GM18868 (cell line): ENCODE measurements around the gene ANXA11.

Experiments used
- ATAC-seq: cut with Tn5 transposase; IDR thresholded peaks from one replicate; pipeline ENCODE4 v1.9.1; 2021; ENCODE audit warnings: mild to moderate bottlenecking, moderate library complexity; ENCODE audit not compliant: unreplicated experiment

Gene ANXA11

DNA sequence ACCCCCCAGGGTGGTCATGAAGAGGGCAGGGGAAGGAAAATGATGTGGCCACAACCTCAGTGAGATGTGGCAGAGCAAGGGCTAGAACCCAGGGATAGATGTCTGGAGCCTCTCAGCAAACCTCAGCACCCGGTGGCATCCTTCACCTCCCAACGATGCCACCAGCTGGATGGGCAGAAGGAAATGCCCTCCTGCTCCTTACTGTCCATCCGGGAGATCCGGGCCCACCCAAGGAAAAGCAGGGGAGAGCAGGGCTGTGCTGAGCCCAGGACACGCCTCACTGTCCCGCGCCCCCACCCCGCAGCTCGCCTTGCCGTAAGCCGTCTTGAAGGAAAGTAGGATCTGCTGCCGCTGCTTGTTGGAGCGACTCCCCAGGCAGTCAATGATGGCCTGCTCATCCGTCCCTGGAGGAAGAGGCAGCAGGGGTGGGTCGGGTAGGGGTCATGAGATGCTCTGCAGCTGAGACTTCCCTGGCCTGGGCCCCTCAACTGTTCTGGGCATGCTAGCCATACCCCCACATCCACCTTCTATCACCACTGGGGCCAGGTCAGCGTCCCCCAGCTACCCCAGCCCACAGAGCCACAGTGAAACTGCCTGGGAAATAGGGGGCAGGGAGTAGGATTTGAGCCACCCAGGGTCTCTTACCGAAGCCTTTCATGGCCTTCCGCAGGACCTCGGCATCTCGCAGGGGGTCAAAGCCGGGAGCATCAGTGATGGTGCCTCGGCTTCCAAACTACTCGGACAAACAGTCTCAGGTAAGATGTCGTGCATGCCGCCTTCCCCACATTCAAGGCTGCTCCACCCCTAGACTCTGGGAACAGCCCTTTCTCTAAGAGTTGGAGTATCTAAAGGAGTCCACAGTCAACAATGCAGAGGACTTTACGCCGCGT, 38.5 kb downstream of the ANXA11 start:
- ATAC-seq, result no peak

DNA sequence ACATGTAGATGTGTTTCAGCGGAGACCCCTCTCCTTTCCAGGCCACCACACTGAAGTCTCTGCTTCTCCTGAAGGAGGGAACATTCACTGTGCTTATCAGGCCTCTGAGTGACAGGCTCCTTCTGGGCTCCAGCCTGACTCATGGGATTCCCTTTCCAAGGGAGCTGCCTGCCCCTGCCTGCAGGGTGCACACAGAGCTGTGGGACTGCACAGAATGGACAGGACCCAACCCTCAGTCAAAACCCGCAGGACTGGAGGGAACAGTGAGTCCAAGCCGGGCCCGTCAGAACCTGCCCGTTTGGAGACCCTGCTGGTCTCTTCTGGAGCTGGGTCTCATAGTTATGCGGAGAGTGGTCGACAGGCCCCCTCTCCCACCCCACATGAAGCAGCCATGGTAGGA, 40.2 kb downstream of the ANXA11 start:
- no peak for ATAC-seq

DNA sequence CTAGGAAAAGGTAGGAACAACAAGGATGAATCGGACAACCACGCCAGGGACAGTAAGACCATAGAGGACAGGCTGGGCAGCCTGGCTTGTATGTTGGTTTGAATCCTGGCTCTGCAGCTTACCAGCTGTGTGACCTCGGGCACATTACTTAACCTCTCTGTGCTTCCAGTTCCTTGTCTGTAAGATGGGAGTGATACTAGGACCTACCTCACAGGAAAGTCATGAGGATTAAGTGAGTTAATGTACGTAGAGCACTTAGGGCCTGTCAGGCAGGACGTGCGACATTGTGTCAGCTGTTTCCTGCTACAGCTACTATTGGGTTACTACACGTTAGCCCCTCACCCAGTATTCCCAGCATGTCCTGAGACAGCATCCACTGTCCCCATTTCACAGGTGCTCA, 40.7 kb downstream of the ANXA11 start:
- no peak for ATAC-seq

DNA sequence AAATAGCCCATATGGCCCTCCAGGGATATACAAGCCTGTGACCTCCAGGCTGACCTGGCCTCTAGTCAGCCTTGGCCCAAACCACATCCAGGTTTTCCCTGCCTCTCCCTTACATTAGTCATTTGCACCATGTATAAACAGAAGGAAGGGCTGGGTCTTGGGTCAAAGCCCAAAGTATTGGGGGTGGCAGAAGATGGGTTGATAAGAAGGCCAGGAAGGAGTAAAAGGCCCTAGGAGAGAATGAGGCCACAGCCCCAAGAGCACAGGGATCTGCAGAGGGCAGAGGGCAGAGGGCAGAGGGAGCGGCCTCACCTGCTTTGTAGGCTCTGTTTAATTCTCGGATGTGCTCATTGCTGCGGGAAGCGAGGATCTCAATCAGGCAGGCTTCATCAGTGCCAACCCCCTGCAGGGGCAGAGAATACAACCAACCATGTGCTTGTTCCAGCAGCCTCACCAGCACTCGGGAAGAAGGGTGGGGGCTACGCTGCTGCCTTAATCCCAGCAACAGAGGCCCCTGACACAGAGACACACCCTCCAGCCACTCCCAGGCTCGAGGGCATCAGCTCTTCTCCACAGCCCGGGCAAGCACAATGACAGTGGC, 41.5 kb downstream of the ANXA11 start:
- no peak for ATAC-seq

DNA sequence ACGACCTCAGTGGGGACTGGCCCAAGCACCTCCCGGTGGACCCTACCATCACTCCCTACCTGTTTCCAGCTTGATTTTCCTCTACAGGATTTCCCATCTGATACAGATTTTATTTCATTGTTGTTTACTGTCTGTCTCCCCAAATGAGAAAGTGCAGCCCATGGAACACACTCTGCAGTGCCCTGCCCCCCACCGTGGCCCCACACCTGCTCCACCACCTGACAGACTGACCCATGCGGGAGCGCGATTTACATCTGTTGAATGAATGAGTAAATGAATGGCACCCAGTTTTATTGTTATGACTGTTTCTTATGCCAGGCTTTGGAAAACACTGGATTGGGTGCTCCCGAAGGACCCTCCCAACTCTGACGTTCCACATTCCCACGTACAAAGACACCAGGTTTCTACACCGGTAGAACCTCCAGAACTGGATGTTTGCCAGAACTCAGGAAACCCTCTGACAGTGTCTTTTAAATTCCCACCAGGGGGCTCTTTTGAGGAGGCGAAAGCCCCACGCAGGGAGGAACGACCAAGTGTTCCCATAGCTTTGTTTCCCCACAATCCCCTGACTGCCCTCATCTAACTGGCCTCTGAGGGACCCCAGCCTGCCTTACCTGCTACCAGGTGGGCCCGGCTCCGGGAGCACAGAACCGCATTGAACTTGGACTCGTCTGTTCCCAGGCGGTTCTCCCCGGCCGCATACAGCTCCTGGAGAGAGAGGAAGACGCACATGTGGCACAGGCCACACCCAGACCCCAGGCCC, 43.8 kb downstream of the ANXA11 start:
- ATAC-seq, result no peak

DNA sequence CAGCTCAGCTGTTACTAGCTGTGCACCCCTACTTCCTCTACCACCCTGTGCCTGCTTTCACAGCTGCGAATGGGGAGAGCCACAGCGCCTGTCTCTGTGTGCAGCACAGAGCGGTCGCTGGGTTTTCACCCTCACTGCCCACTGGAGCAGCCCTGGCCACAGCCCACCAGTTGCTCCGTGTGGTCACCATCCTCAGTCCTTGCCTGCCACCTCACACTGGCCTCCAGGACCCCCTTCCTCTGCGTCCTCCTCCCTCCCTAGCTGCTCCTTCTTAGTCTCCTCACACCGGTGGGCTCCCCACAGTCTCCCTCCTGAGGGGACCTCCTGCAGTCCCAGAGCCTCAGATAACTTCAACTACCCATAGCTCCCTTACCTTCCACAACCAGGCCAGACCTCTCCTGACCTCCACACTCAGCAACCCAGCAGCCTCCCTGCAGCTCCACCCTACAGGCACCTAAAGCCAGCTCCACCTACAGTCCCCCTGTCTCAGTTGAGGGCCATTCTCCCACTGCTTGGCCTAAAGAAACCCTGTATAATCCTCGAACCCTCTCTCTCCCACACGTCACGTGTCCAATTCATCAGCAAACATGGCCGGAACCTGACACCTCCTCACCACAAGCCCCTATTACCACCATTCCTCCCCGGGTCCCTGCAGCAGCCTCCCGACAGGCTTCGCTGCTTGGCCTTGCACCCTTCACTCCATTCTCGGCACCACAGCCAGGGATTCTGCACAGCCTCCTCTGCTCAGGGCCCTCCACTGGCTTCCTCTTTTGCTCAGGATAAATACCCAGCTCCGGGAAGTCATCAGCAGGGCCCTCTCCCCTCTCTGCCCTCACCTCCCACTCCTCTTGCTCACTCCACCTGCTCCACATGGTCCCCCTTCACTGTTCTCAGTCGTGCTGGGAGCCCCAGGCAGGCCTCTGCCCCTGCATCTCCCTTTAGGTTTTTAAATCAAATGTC, 44.7 kb downstream of the ANXA11 start:
- no peak for ATAC-seq

DNA sequence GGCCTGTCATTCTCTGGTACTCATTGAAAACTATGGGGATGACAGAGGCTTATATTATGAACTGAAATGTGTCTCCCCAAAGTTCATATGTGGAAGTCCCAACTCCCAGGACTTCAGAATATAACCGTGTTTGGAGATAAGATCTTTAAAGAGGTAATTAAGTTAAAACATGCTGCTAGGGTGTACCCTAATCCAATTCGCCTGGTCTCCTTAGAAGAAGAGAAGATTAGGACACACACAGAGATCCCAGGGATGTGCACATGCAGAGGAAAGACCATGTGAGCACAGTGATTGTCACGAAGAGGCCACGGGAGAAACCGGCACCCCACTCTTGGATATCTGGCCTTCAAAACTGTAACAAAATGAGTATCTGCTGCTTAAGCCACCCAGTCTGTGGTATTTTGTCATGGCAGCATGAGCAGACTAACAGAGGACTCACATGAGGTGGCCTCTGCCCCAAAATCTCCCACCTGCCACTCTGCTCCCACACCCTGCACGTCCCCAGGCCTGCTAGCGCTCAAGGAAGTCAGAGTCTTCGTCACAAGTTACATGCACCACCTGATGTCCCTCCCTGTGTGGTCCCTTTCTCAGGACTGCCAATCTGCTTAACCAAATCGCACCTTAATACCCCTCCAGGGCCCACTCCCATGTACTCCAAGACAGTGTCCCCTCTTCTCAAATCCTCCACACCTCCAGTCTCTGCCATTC, 46.0 kb downstream of the ANXA11 start:
- no peak for ATAC-seq

DNA sequence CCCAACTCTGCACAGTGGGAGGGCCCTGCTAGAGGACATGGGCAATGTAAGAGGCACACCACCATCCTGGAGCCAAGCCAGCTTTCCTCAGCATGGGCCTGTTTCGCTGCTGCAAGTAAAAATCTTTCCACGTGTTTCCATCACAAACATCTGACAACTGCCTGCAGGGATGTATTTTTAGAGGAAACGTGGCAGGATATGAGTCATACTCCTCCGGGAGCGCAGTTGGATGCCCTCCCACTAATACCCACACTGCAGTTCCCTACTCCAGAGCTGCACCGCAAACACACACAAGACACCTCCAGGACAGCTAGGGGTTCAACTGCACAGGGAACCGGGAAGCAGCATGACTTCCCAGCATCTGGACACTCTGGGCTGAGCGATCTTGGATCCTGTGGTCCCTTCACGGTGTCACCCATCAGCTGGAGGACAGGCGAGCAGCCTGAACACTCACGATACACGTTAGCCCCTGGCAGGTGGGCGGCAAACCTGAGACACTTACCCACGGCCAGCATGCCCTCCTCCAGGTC, 46.7 kb downstream of the ANXA11 start:
- ATAC-seq, result no peak

DNA sequence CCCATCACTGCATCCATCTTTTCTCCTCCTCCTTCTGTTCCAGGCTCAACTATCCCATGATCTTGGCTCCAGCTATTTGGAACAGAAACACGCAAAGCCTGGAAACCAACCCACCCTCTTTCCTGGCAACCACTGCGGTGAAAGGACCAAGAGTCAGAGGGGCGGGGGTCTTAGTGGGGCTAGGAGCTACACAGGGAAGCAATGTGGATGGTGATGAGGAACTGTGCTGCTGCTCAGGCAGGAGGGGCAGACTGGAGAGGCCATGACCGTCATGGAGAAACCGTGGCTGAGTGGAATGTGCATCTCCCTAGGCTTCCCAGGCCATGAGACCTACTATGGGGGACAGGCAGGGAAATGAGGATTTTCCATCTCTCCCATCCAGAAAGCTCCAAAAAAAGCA, 47.2 kb downstream of the ANXA11 start:
- no peak for ATAC-seq

DNA sequence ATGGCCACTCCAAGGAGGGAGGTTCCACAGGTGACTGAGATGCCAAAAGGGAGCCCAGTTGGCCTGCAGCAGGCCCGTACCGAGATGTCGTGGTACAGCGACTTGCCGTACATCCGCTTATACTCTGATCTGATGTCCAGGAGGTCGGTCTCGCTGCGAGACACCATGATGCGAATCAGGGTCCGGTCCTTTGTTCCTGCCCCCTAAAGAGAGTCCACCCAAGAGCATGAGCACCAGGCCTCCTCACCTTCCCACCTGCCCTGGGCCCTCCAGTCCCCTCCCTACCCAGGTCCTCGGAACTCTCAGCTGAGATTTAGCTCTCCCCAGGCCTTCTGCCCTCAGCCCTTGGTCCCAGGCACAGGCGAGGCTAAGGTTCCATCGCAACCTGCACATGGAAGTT, 47.8 kb downstream of the ANXA11 start:
- no peak for ATAC-seq

DNA sequence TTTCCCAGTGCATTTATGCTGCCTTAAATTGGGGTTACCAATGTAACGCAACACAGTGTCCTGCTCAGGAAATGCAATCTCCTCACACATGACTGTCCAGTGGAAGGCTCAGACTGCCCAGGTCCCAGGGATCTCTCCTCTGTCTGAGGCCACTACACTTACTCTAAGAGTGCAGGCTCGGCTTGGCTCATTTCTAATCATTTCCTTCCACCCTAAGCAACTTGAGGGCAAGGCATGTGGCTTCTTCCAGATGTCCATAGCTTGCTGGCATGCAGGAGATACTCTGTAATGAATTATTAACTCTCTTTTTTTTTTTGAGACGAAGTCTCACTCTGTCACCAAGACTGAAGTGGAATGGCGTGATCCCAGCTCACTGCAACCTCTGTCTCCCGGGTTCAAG, 49.1 kb downstream of the ANXA11 start:
- no peak for ATAC-seq

DNA sequence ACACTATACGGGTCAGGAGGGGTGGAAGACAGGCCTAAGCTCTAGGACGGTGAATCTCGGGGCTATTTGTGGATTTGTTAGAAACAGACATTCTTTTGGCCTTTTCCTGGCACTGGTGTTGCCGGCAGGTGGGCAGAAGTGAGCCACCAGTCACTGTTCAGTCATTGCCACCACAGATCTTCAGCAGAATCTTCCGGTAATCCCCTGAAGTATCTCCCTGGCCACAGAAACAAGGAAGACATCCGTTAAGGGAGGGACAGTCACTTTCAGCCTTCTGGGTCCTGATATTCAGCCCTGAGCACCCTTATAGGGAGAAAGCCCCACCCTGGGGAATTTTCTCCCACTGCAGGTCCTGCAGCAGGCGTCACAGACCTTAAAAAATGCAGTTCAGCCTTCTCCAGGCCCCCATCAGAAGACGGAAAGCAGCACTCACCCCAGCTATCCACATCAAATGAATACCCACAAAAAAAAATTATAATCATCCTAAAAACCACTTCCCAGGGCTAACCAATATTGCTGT, 49.6 kb downstream of the ANXA11 start:
- no peak for ATAC-seq

DNA sequence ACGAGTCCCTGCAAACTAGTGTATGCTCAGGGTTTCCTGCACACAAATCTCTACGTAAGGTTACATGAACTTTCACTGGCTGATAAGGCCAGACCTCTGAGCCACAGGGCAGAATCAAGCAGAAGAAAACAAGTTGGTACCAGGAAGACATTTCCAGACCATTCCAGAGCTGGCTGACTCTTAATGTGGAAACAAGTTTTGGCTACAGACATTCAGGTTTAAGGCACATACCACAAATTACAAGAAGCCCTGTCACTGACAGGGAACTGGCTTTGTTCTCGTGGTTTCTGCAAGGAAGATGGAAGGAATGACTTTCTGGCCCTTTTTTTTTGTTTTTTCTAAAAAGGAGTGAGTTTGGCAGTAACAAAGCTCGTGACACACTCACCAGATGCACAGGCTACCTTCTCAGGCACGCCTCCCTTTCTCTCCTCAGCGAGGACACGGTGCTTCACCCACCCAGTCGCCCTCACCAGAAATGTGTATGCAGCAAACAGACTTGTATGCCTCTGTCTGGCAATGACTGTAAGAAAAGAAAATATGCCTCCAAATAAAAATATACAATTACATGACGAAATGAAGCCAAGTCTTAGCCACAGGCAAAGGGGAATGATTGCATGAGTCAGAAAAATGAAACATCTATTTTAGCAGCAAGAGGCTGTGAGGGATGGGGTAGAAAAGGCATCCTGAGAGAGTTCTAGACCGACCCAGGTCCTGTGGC, 50.2 kb downstream of the ANXA11 start:
- ATAC-seq, result no peak

DNA sequence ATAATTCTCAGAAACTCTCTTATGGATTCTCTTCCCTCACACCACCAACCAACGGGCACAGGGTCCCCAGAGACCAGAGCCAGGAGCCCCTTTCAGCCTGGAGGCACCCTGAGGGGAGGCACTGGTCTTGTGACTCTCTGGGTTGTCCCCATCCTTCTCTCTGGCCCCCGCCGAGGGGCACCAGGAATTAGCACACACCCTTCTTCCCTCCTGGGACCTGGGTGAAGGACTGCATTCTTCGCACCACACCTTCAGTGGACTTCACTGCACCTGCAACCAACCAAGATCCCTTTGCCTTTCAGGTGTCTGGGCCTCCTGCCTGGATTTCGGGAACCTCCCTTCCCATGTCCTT, 50.7 kb downstream of the ANXA11 start:
- no peak for ATAC-seq

DNA sequence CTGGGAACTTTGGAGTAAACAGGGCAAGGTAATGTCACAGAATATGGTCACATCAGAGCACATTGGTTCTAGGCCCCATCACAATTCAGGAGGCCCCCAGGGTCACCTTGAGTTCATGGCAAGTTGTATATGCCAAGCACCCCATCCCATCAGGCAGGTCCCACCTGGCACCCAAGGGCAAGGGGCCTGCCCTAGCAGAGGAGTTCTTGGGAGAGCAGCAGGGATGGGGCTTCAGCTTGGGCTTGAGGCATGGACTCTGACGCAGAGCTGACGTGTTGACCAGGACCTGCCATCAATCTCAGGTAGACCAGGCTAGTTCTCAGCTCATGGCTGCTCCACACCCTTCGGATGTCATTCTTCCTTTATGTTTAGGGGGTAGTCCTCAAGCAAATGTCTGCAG, 51.9 kb downstream of the ANXA11 start:
- no peak for ATAC-seq

DNA sequence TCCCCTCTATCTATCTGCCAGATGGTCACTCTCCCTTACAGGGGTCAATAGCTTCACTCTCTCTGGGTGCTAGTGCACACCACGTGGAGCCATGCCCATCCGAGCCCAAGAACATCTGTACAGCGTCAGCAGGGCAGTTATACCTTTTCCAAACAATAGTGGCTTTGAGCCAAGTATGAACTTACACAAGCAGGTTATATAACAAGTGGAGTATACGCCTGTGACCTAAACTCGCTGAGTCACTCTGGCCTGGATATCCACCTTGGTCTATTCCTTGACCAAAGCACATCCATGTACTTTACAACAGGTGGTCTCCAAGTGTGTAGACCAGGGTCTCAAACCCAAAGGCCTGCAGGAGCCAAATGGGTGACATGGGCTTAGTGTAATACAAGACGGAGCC, 52.5 kb downstream of the ANXA11 start:
- ATAC-seq, result no peak

DNA sequence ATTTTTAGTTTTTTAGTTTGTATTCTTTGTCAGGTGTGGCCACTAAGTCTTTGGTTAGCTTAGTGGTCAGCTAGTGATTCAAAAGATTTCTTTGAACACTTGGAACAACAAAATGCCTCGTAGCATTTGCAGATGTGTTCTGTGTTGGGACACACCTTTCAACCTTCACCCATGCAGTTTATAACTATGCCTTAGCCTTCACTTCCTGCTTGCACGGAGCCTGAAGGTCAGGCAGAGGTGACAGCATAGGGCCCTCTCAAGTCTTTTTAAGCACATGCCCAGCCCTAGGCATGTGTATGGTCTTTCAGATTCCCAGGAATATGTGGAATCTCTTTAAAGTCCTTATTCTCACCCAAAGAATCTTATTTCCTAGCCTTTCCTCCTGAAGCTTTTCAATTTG, 55.2 kb downstream of the ANXA11 start:
- ATAC-seq, result no peak

DNA sequence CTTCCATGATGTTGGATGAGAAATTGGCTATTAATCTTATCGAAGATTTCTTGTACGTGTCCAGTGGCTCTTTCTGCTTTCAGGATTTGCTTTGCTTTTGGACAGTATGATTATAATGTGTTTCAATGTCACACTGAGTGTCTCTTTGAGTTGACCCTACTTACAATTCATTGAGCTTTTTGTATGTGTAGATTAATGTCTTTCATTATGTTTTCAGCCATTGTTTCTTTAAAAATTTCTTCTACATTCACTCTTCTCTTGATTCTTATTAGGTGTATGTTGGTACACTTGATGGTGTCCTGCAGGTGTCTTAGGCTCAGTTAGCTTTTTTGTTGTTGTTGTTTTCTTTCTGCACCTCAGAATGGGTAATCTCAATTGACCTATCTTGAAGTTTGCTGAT, 56.2 kb downstream of the ANXA11 start:
- ATAC-seq, result no peak

DNA sequence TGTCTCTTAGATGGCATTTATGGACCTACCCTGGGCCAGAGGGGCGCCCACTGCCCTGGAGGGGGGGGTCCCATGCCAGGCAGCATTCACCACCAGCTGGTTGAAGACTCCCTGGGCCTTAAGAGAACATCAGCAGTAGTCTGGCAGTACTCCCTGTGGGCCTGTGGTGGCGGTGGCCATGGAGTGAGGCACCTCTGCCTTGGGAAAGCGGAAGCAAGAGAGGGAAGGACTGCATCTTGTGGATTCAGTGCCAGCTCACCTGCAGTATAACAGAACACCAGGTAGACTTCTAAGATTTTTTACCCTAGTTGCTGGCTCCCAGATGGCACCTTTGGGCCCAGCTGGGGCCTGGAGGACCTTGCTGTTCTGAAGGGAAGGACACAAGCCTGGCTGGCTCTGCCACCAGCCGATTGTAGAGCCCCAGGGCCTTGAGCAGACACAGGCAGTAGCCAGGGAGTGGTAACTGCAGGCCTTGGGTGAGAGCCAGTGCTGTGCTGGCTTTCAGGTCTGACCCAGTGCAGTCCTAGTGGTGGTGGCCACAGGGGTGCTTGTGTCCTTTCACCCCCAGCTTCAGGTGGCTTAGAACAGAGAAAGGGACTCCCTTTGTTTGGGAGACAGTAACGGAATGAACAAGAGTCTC, 57.1 kb downstream of the ANXA11 start:
- ATAC-seq, result no peak
